ENCODE measurements around the gene NAALADL2.

The NAALADL2 gene

GRCh38 chr3:174859114-174859735 is at the start of gene NAALADL2:
NAALADL2 (plus strand) TSS chr3:174859334.
- DNase-seq, result no peak

GRCh38 chr3:174810254-174810653 is 48.9 kb upstream of the NAALADL2 start:
- DNase-seq, result no peak

GRCh38 chr3:174812172-174812862 is 46.8 kb upstream of the NAALADL2 start:
- DNase-seq, result no peak

GRCh38 chr3:174815750-174816149 is 43.4 kb upstream of the NAALADL2 start:
- no peak for DNase-seq

GRCh38 chr3:174820885-174821284 is 38.2 kb upstream of the NAALADL2 start:
- DNase-seq, result no peak

GRCh38 chr3:174821477-174821876 is 37.7 kb upstream of the NAALADL2 start:
- no peak for DNase-seq

GRCh38 chr3:174822320-174822719 is 36.8 kb upstream of the NAALADL2 start:
- no peak for DNase-seq

- DNase-seq, result no peak
Measured at GRCh38 chr3:174826069-174826468, 33.1 kb upstream of the NAALADL2 start.

GRCh38 chr3:174844746-174845145 is 14.4 kb upstream of the NAALADL2 start:
- no peak for DNase-seq

GRCh38 chr3:174846055-174846454 is 13.1 kb upstream of the NAALADL2 start:
- no peak for DNase-seq

- DNase-seq, result no peak
Measured at GRCh38 chr3:174854987-174855386, 4.1 kb upstream of the NAALADL2 start.

- DNase-seq, result no peak
Measured at GRCh38 chr3:174857301-174857700, 1.8 kb upstream of the NAALADL2 start.

- DNase-seq, result no peak
Measured at GRCh38 chr3:174858353-174858752, 781 bp upstream of the NAALADL2 start.

GRCh38 chr3:174859756-174860155 is 622 bp downstream of the NAALADL2 start:
- DNase-seq, result no peak

- DNase-seq, result no peak
Measured at GRCh38 chr3:174862101-174862500, 3.0 kb downstream of the NAALADL2 start.

GRCh38 chr3:174862666-174863065 is 3.5 kb downstream of the NAALADL2 start:
- DNase-seq, result no peak

GRCh38 chr3:174863488-174863887 is 4.4 kb downstream of the NAALADL2 start:
- DNase-seq, result no peak

GRCh38 chr3:174869448-174869847 is 10.3 kb downstream of the NAALADL2 start:
- no peak for DNase-seq

GRCh38 chr3:174873832-174874657 is 14.9 kb downstream of the NAALADL2 start:
- no peak for DNase-seq

GRCh38 chr3:174882789-174883188 is 23.7 kb downstream of the NAALADL2 start:
- no peak for DNase-seq

GRCh38 chr3:174883881-174884675 is 24.9 kb downstream of the NAALADL2 start:
- DNase-seq, result no peak

- no peak for DNase-seq
Measured at GRCh38 chr3:174884776-174885568, 25.8 kb downstream of the NAALADL2 start.
